CD4-positive, CD25-positive, alpha-beta regulatory T cell (primary cell): Measurements from ENCODE around the gene DENND4C. TPM values are rescaled to one million over a fixed set of nuclear protein-coding genes. Genes with fewer than 3 reads are reported as not detected.
"Not testable (repeated sequence)": the region's sequence is repeated elsewhere in the genome, so short reads cannot be mapped to it uniquely, and the experiment has no call there.

Experiments used
- ATAC-seq, 2 donors: fragments of 150-1000 bp; cut with Tn5 transposase; one replicate each; pipeline ENCODE4 v1.10.0; 2021; ENCODE audit warnings: low read depth in 2 of 2, moderate number of reproducible peaks in 2 of 2, moderate library complexity in 1 of 2
- DNase-seq, 3 donors: peaks; one replicate each; pipeline versions ENCODE4 v3.0.0 to v3.0.0-alpha.2; 2012 to 2022; ENCODE audit warnings: mixed read lengths in 1 of 3
- H3K27ac ChIP-seq: one replicate; pipeline ENCODE4 v1.7.0; 2013; ENCODE audit warnings: mild to moderate bottlenecking, low read length; ENCODE audit not compliant: insufficient read depth, poor library complexity, severe bottlenecking
- H3K27me3 ChIP-seq: one replicate; pipeline ENCODE4 v1.7.0; 2013; ENCODE audit warnings: low read length; ENCODE audit not compliant: control insufficient read depth, insufficient read depth
- H3K36me3 ChIP-seq: one replicate; pipeline ENCODE4 v1.7.0; 2013; ENCODE audit warnings: mild to moderate bottlenecking, low read length, moderate library complexity; ENCODE audit not compliant: control insufficient read depth, insufficient read depth
- H3K4me1 ChIP-seq: 2 replicates; pipeline ENCODE4 v1.7.0; 2013; ENCODE audit warnings: mild to moderate bottlenecking, low read length; ENCODE audit not compliant: insufficient read depth, control insufficient read depth, poor library complexity, severe bottlenecking
- H3K4me3 ChIP-seq: one replicate; pipeline ENCODE4 v1.7.0; 2013; ENCODE audit warnings: low read depth, mild to moderate bottlenecking, low read length, moderate library complexity
- H3K9me3 ChIP-seq, 2 experiments: 1 replicate in 1 of 2; 2 replicates in 1 of 2; pipeline ENCODE4 v1.7.0; 2013; ENCODE audit warnings: low read length in 2 of 2, mild to moderate bottlenecking in 1 of 2, moderate library complexity in 1 of 2; ENCODE audit not compliant: control insufficient read depth in 2 of 2
- H3K27ac Mint-ChIP-seq, 3 donors: one replicate each; pipeline ENCODE4 v1.8.0; 2020 to 2022; ENCODE audit warnings: mild to moderate bottlenecking in 3 of 3, mixed read lengths in 3 of 3, moderate library complexity in 2 of 3
- H3K27me3 Mint-ChIP-seq: one replicate; pipeline ENCODE4 v1.8.0; 2022; ENCODE audit warnings: mild to moderate bottlenecking, mixed read lengths
- H3K36me3 Mint-ChIP-seq: one replicate; pipeline ENCODE4 v1.8.0; 2020; ENCODE audit warnings: mixed read lengths
- H3K4me1 Mint-ChIP-seq, 4 donors: one replicate each; pipeline ENCODE4 v1.8.0; 2020 to 2022; ENCODE audit warnings: mixed read lengths in 4 of 4, mild to moderate bottlenecking in 1 of 4
- H3K4me3 Mint-ChIP-seq, 4 donors: one replicate each; pipeline ENCODE4 v1.8.0; 2020 to 2022; ENCODE audit warnings: mild to moderate bottlenecking in 4 of 4, mixed read lengths in 4 of 4, moderate library complexity in 3 of 4
- H3K9me3 Mint-ChIP-seq, 7 donors: one replicate each; pipeline ENCODE4 v1.8.0; 2020 to 2022; ENCODE audit warnings: mixed read lengths in 7 of 7, mild to moderate bottlenecking in 3 of 7, moderate library complexity in 2 of 7
- polyA plus RNA-seq, 4 donors: library from polyadenylated mRNA; unstranded; fragments of 300-500 nt; fragmentation: Illumina TruSeq; gene quantifications; one replicate each; pipeline ENCODE4 v1.2.3, GENCODE V29; 2021
- total RNA-seq: library from RNA; stranded (reverse); gene quantifications from one replicate; pipeline ENCODE4 v1.2.3, GENCODE V29; 2022

Gene DENND4C
- total and polyA plus RNA-seq, 5 donors from 2014 or later, result 25.6 to 47.7 (median 32.4) TPM

DNA sequence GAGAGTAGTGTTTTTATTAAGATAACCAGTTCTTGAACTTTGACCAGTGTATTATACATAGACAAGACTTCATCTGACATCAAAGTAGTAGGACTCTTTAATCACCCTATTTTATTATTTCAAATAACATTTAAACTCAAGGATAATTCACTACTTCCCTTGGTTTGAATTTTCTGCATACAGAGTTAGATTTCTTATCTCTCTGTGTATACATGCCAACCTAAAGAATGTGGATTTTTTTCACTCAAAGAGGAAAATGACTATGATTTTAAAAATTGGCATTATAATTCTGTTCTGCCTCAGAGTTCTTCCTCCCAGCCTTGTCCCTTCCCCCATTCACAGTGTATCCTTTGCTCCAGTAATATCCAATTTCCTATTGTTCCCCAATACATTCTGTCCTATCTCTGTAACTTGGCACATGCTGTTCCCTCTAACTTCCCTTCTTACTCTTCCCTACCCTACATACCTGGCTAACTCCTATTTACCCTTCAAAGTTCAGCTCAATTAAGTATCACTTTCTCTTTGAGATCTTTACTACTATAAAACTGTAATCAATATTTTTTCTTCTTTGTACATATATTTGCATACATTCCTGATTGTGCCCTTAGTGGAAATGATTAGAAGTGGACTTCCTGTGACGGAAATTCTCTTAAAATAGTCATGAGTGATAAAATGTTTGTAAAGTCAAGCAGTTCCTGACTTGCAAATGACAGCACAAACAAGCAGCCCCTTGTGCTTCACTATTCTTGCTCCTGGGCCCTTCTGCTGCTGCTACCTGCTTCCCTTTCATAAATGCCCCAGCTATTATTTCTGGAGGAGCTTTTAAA is 38.1 kb upstream of the DENND4C start:
- no peaks in the 10 kb centered on the region for H3K36me3 Mint-ChIP-seq
- ATAC-seq, result no peak
- Histone ChIP-seq H3K9me3 (no peaks in the 10 kb centered on the region), H3K27me3 (peaks cover 3% of the 10 kb centered on the region), H3K27ac (no peak overlapping the region), H3K36me3 (no peaks in the 10 kb centered on the region), H3K4me1 (no peaks in the 10 kb centered on the region), H3K4me3 (no peak overlapping the region)
- DNase-seq, result no peak
- no peak overlapping the region for H3K27ac Mint-ChIP-seq
- H3K9me3 Mint-ChIP-seq, result no peaks in the 10 kb centered on the region
- peaks cover 0 to 2% (median 0%) of the 10 kb centered on the region in 4 donors for H3K4me1 Mint-ChIP-seq
- H3K4me3 Mint-ChIP-seq, result no peak overlapping the region
- peaks cover 13% of the 10 kb centered on the region for H3K27me3 Mint-ChIP-seq

DNA sequence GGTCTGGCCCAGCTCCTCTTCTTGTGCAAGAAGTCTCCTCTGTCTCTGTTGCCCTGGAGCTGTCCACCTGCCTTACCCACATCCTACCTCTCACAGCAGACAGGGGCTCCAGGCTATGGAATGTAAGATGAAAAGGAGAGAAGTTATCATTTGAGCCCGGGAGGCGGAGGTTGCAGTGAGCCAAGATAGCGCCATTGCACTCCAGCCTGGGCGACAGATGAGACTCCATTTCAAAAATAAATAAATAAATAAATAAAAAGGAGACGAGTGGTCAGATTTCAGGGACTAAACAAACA is 37.5 kb upstream of the DENND4C start:
- Mint-ChIP-seq H3K4me3 (no peak overlapping the region), H3K4me1 (peaks cover 0 to 2% (median 0%) of the 10 kb centered on the region in 4 donors), H3K9me3 (no peaks in the 10 kb centered on the region), H3K36me3 (no peaks in the 10 kb centered on the region), H3K27me3 (peaks cover 13% of the 10 kb centered on the region), H3K27ac (no peak overlapping the region)
- Histone ChIP-seq H3K9me3 (no peaks in the 10 kb centered on the region), H3K4me3 (no peak overlapping the region), H3K27ac (no peak overlapping the region), H3K27me3 (peaks cover 3% of the 10 kb centered on the region), H3K36me3 (no peaks in the 10 kb centered on the region), H3K4me1 (no peaks in the 10 kb centered on the region)
- DNase-seq (no peak), ATAC-seq (no peak)

DNA sequence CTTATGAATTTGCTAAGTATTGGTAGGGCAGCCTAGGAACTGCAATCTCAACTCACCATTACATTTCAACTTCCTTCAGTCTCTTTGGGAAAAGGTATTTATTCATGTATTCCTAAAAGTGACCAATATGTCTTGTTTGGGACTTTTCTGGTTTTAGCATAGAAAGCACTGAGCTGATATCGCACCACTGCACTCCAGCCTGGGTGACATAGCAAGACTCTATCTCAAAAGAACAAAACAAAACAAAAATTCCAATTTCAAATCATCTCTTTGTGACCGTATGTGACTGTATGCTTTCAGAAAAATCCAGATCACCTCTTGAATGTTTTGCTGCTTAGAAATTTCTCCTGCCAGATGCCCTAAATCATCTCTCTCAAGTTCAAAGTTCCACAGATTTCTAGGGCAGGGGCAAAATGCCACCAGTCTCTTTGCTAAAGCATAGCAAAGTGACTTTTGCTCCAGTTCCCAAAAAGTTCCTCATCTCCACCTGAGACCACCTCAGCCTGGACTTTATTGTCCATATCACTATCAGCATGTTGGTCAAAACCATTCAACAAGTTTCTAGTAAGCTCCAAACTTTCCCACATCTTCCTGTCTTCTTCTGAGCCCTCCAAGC is 37.0 kb upstream of the DENND4C start:
- H3K27me3 Mint-ChIP-seq, result peaks cover 13% of the 10 kb centered on the region
- H3K36me3 ChIP-seq, H3K4me3 ChIP-seq, ATAC-seq, H3K9me3 Mint-ChIP-seq, H3K36me3 Mint-ChIP-seq, DNase-seq, H3K27ac ChIP-seq, H3K4me1 ChIP-seq, H3K9me3 ChIP-seq, H3K27ac Mint-ChIP-seq, H3K4me1 Mint-ChIP-seq, H3K27me3 ChIP-seq, H3K4me3 Mint-ChIP-seq: not testable (repeated sequence)

DNA sequence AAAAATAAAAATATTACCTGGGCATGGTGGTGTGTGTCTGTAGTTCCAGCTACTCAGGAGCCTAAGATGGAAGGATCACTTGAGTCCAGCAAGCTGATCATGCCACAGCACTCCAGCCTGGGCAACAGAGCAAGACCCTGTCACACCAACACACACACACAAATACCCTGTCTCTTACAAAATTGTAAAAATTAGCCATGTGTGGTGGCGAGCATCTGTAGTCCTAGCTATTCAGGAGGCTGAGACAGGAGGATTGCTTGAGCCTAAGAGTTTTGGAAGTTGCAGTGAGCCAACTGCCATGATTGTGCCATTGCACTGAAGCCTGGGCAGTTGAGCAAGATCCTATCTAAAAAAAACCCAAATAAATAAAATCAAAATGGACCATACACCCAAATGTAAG is 32.1 kb upstream of the DENND4C start:
- Histone ChIP-seq H3K36me3 (no peaks in the 10 kb centered on the region), H3K9me3 (no peaks in the 10 kb centered on the region), H3K27me3 (peaks cover 3% of the 10 kb centered on the region), H3K4me1 (no peaks in the 10 kb centered on the region), H3K4me3 (no peak overlapping the region), H3K27ac (no peak overlapping the region)
- Mint-ChIP-seq H3K27me3 (peaks cover 12% of the 10 kb centered on the region), H3K4me1 (no peaks in the 10 kb centered on the region), H3K4me3 (no peak overlapping the region), H3K27ac (no peak overlapping the region), H3K36me3 (no peaks in the 10 kb centered on the region), H3K9me3 (no peaks in the 10 kb centered on the region)
- ATAC-seq (no peak), DNase-seq (no peak)

DNA sequence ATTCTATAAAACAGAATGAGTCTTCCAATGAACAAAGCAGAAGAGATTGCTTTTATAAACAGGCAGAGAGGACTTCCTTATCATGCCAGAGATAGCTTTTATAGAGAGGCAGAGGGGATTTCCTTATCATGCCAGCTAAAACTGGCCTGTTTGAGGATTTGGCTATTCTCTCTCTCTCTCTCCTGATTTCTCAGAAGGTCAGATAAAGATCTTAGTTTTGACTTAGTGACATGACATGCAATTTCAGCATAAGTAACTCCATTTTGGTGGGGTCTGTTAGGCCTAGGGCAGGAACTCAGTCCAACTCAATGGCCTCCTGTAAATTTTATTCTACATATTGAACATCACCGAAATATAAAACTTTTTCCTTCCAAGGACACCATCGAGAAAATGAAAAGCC is 31.5 kb upstream of the DENND4C start:
- no peaks in the 10 kb centered on the region for H3K9me3 Mint-ChIP-seq
- no peak overlapping the region for H3K4me3 ChIP-seq
- no peak overlapping the region for H3K27ac Mint-ChIP-seq
- H3K4me1 ChIP-seq, result no peaks in the 10 kb centered on the region
- no peak overlapping the region for H3K27ac ChIP-seq
- H3K36me3 Mint-ChIP-seq, result no peaks in the 10 kb centered on the region
- no peaks in the 10 kb centered on the region for H3K9me3 ChIP-seq
- peaks cover 12% of the 10 kb centered on the region for H3K27me3 Mint-ChIP-seq
- DNase-seq (no peak), ATAC-seq (no peak)
- H3K27me3 ChIP-seq, result peaks cover 2% of the 10 kb centered on the region
- H3K4me1 Mint-ChIP-seq, result no peaks in the 10 kb centered on the region
- H3K36me3 ChIP-seq, result no peaks in the 10 kb centered on the region
- no peak overlapping the region for H3K4me3 Mint-ChIP-seq

DNA sequence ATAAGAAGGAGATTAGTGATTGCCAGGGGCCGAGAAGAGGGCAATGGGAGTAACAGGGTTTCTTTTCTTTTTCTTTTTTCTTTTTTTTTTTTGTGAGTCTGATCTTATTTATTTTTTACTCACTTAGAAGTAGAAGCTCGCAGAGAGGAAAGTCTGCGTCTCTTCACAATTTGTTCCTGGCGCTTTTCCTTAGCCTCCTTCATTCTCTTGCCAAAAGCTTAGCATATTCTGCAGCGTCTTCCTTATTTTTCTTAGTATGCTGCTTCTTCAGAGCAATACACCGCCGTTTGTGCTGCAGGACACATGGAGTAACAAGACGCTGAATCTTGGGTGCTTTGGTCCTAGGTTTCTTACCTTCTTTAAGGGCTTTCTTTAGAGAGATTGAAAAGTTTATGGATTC is 30.3 kb upstream of the DENND4C start:
- no peak overlapping the region for H3K27ac Mint-ChIP-seq
- no peak overlapping the region for H3K4me3 Mint-ChIP-seq
- Histone ChIP-seq H3K9me3 (no peaks in the 10 kb centered on the region), H3K27ac (no peak overlapping the region), H3K4me1 (no peaks in the 10 kb centered on the region), H3K4me3 (no peak overlapping the region), H3K27me3 (no peaks in the 10 kb centered on the region), H3K36me3 (no peaks in the 10 kb centered on the region)
- DNase-seq (no peak), ATAC-seq (no peak)
- no peaks in the 10 kb centered on the region for H3K36me3 Mint-ChIP-seq
- peaks cover 8% of the 10 kb centered on the region for H3K27me3 Mint-ChIP-seq
- H3K9me3 Mint-ChIP-seq, result no peaks in the 10 kb centered on the region
- no peaks in the 10 kb centered on the region for H3K4me1 Mint-ChIP-seq

DNA sequence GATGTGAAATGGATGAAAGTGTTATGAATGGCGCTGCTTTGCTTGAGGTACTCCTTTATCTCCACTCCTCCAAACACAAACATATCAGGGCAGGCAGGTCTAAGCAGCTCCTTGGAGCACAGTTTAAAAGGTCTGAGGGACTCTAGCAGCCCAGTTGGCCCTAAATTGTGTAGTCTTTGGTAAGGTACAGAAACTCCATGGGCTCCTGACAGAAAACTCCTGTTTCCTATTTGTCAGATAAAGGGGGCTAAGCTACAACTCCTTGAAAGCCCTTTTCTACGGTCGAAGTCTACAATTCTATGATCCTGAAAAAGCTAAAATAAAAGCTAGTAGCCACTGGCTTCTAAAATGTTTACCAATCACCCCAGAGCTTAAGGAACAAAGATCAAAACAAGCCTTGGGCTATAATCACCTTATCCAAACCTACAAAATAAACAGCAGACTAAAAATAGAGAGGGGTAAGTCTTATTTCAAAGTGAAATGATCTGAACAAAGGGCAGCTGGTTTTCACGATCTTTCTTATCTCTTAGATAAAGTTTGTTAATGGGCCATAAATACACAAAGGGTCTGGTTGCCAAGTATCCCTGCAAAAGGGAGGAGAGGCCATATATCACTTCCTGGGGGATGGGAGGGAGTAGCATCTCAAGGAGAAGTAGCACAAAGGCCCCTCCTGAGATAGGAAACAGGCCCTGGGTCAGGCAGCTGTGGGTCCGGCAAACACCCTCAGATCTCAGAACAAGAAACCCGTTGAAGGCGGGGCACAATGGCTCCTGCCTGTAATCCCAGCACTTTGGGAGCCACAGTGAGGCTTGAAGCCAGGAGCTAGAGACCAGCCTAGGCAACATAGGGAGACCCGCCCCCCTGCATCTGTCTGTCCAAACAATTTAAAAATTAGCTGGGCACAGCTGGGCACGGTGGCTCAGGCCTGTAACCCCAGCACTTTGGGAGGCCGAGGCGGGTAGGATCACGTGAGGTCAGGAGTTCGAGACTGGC is 28.3 kb upstream of the DENND4C start:
- Histone ChIP-seq H3K27me3 (no peaks in the 10 kb centered on the region), H3K27ac (no peak overlapping the region), H3K4me1 (no peaks in the 10 kb centered on the region), H3K4me3 (no peak overlapping the region), H3K36me3 (no peaks in the 10 kb centered on the region), H3K9me3 (no peaks in the 10 kb centered on the region)
- no peak overlapping the region for H3K4me3 Mint-ChIP-seq
- peaks cover 8% of the 10 kb centered on the region for H3K27me3 Mint-ChIP-seq
- no peaks in the 10 kb centered on the region for H3K9me3 Mint-ChIP-seq
- H3K27ac Mint-ChIP-seq, result no peak overlapping the region
- DNase-seq, result no peak
- no peaks in the 10 kb centered on the region for H3K4me1 Mint-ChIP-seq
- no peak for ATAC-seq
- H3K36me3 Mint-ChIP-seq, result no peaks in the 10 kb centered on the region
